ENCODE data around the gene NHLRC2. TPM values are rescaled to one million over a fixed set of nuclear protein-coding genes. Genes with fewer than 3 reads are reported as not detected.

The NHLRC2 gene
- total RNA-seq, 1 experiment from 2014 or later = 30.9 TPM

DNA sequence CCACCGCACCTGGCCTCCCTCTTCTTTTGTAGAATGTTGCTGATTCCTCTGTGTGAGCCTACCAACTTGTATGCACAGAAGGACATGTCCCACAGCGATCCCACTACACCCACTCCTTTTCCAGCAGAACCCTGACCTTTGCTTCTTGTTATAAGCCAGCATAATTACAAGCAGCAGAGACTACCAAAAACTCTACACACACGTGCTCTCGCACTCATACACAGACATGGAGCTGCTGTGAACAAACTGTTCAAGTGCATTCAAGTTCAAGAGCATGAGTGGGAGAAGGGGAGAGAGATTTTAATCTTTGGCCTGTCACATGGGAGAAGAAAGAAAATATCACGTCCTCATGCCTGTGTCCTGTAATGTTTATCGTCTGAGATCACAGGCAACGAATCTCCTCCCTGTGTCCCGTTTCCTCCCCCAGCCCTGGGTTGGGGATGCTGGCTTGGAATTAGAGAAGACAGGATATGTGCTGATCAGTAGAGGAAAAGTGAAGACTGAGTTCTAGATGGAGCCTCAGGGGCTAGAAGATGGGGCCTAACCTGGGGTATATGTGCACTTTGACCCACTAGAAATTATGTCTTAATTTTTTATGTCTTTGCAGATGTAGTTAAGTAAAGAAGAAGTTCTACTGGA lies 79.6 kb downstream of the NHLRC2 start:
- Histone ChIP-seq H3K9me3 (ENCODE audit: control insufficient read depth, low read depth, low read length) (no peaks in the 10 kb centered on the region), H3T11ph (ENCODE audit: low read length) (no peak overlapping the region), H3K14ac (ENCODE audit: insufficient read depth, low read length) (no peak overlapping the region), H4K5ac (ENCODE audit: insufficient read length, low read depth, low read length) (no peak overlapping the region), H3K56ac (ENCODE audit: insufficient read length, low read depth, low read length) (no peak overlapping the region), H2BK15ac (ENCODE audit: low read depth, low read length) (no peak overlapping the region), H3K4ac (ENCODE audit: low read depth, low read length) (no peak overlapping the region), H3K79me1 (ENCODE audit: insufficient read depth, low read depth, low read length, poor library complexity, severe bottlenecking) (no peaks in the 10 kb centered on the region), H3K4me1 (ENCODE audit: insufficient read depth, low read length) (peaks cover 3% of the 10 kb centered on the region; the same call in 1 of the 2 replicates), H3K4me2 (ENCODE audit: insufficient read depth, insufficient read length, low read length) (no peak overlapping the region), H2AFZ (ENCODE audit: low read length) (no peak overlapping the region), H3K79me2 (ENCODE audit: insufficient read depth, low read length) (no peaks in the 10 kb centered on the region), H2BK20ac (ENCODE audit: low read depth, low read length, poor library complexity, severe bottlenecking) (no peak overlapping the region), H3K23ac (ENCODE audit: insufficient read length, low read depth, low read length) (no peak overlapping the region), H4K20me1 (ENCODE audit: control insufficient read depth, insufficient read depth, insufficient read length) (no peaks in the 10 kb centered on the region), H3K27ac (ENCODE audit: insufficient read length, low read depth, low read length) (no peak overlapping the region), H3K18ac (ENCODE audit: insufficient read length, low read depth, low read length) (no peak overlapping the region), H3K23me2 (ENCODE audit: insufficient read length, low read depth, low read length, poor library complexity, severe bottlenecking) (no peaks in the 10 kb centered on the region), H4K8ac (replicated peaks; ENCODE audit: insufficient read length, low read depth, low read length) (no peak overlapping the region), H2BK5ac (ENCODE audit: insufficient read length, low read length) (no peak overlapping the region), H3K9ac (ENCODE audit: extremely low read depth, insufficient read length, low read length) (no peak overlapping the region), H2BK120ac (ENCODE audit: low read depth, low read length, poor library complexity, severe bottlenecking) (no peak overlapping the region), H2BK12ac (ENCODE audit: insufficient read length, low read depth, low read length) (no peak overlapping the region), H4K91ac (ENCODE audit: insufficient read length, low read depth, low read length) (no peak overlapping the region), H2AK5ac (ENCODE audit: insufficient read length, low read length) (no peak overlapping the region), H3K27me3 (ENCODE audit: insufficient read depth, low read length) (no peaks in the 10 kb centered on the region)
- Mint-ChIP-seq H3K36me3 (ENCODE audit: insufficient read depth in 1 of 3, low read depth in 3 of 3) (no peaks in the 10 kb centered on the region), H3K27me3 (ENCODE audit: low read depth) (no peaks in the 10 kb centered on the region; the same call in none of the 2 replicates), H3K4me1 (no peaks in the 10 kb centered on the region; a peak in 1 of 4 replicates), H3K27ac (no peak overlapping the region), H3K9me3 (no peaks in the 10 kb centered on the region), H3K4me3 (no peak overlapping the region)
- TF ChIP-seq, protein P1, sequence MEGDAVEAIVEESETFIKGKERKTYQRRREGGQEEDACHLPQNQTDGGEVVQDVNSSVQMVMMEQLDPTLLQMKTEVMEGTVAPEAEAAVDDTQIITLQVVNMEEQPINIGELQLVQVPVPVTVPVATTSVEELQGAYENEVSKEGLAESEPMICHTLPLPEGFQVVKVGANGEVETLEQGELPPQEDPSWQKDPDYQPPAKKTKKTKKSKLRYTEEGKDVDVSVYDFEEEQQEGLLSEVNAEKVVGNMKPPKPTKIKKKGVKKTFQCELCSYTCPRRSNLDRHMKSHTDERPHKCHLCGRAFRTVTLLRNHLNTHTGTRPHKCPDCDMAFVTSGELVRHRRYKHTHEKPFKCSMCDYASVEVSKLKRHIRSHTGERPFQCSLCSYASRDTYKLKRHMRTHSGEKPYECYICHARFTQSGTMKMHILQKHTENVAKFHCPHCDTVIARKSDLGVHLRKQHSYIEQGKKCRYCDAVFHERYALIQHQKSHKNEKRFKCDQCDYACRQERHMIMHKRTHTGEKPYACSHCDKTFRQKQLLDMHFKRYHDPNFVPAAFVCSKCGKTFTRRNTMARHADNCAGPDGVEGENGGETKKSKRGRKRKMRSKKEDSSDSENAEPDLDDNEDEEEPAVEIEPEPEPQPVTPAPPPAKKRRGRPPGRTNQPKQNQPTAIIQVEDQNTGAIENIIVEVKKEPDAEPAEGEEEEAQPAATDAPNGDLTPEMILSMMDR (conservative IDR thresholded peaks at IDR 0.05) = no peak
- DNase-seq = no peak
- WGBS (ENCODE audit: extremely low coverage, insufficient read length, low lambda C conversion rate) = no CpG with 5 or more reads among the region's 8 CpGs
